ENCODE data around the gene NEB. TPM values are rescaled to one million over a fixed set of nuclear protein-coding genes. Genes with fewer than 3 reads are reported as not detected.

Gene NEB
- total RNA-seq, 2 donors from 2014 or later: 0.57 to 1.8 TPM

GRCh38 chr2:151534001-151534400 is 200.3 kb downstream of the NEB start:
- intact Hi-C loops (cut with DNase I): no loop called here
- DNase-seq (ENCODE audit: low spot score): no peak

- no peak for DNase-seq (ENCODE audit: low spot score)
- intact Hi-C loops (cut with DNase I): no loop called here
Measured at GRCh38 chr2:151533127-151533526, 201.1 kb downstream of the NEB start.

DNA sequence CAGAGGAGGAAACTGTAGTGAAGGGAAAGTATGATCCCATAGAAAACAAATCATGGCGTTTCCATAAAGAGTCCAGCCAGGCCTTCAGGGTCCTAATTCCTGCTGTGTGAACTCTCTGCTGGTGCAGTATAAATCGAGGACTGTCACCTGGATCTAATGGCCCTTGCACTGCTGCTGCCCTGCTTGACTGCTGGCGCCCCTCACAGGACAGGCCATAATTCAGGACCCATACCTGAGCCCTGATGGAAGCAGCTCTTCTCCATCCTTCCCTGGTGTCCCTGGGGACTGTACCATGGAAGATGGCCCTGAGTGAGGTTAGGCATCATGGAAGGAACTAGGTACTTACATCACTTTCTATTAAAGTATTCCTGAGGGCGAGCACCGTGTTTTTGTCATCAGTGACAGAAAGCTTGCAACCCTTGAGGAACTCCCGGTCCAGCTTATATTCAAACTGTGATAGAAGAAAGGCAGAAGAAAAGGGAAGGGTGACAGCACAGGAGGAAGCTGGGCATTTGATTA is 207.6 kb downstream of the NEB start:
- DNase-seq (ENCODE audit: low spot score): no peak
- intact Hi-C loops (cut with DNase I): no loop called here

DNA sequence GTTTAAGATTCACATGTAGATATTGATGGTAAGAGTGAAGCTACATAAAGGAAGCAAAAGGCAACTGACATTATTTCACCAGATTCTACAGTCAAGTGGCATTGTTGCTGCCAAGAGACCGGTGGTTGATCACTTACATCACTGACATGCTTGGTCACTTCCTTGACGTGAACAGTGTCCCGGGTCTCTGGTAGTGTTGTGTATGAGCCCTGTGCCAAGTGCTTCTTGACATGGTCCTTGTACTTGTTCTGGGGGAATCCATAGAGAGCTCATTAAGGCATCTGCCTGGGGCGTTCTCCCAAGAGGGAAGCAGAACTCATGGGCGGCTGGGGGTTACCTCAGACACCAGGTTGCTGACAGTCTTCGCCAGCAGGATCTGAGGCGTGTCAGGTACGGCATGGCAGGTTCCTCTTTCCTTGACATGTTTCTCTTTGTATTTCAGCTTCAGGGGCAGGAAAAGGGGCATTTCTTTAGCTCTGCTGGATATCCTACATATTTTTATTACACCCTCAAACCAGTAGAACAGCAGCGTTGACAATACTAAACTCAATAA is 208.4 kb downstream of the NEB start:
- intact Hi-C loops (cut with DNase I): no loop called here
- DNase-seq (ENCODE audit: low spot score): no peak

DNA sequence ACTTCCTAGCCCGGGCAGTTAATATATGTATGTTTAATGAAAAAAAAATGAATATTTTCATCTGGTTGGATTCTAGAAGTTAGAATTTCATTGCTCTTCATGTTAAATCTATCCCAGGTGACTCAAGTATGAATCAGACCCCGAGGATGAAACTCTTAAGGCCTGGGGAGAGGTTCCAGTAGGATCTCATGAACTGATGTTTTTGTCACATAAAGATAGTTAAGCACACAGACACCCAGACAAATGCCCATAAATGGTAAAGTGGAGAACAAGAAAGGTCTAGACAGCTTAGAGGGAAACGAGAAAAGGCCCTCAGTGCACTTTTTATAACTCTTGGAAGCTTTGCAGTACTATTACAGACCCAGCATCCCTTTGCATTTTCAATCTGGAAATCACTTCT is 210.4 kb downstream of the NEB start:
- intact Hi-C loops (cut with DNase I): no loop called here
- DNase-seq (ENCODE audit: low spot score): no peak

DNA sequence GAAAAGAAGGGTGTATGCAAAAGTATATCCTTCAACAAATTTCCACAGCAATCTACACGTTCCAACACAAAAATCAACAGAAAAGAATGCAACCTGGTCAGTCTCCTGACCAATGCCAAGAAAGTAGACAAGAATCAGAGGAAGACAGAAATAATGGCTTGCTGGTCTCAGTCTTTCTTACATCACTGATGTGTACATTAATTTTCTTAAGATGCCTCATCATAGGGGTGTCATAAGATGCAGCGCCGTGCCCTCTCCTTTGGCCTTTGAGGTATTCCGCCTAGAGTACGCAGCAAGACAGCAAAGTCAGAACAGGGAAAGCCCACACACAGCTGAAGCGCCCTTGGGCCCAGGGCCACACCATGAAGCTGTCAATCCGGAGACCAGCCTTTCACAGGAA is 211.7 kb downstream of the NEB start:
- intact Hi-C loops (cut with DNase I): no loop called here
- no peak for DNase-seq (ENCODE audit: low spot score)

- intact Hi-C loops (cut with DNase I): no loop called here
- DNase-seq (ENCODE audit: low spot score): no peak
Measured at GRCh38 chr2:151520976-151521375, 213.3 kb downstream of the NEB start.

GRCh38 chr2:151518802-151519201 is 215.5 kb downstream of the NEB start:
- intact Hi-C loops (cut with DNase I): no loop called here
- DNase-seq (ENCODE audit: low spot score): no peak

GRCh38 chr2:151508519-151508918 is 225.8 kb downstream of the NEB start:
- intact Hi-C loops (cut with DNase I): no loop called here
- DNase-seq (ENCODE audit: low spot score): no peak

DNA sequence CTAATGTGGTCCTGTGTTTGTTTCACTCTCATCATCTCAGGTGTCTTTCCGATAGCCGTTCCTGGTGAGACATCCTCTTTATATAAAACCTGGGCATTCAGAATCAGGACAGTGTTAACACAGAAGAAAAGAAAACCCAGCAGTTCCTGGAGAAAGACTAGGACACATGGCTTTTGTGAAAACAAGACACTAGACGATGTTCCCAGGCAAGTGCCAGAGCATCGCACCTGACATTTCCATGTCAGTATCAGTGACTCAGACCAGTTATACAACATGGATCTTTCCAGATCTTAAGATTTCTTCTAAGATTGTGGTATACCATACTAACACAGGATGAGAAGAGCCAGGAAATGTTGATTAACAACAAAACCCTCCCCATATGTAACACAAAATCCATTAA is 228.1 kb downstream of the NEB start:
- intact Hi-C loops (cut with DNase I): no loop called here
- no peak for DNase-seq (ENCODE audit: low spot score)

DNA sequence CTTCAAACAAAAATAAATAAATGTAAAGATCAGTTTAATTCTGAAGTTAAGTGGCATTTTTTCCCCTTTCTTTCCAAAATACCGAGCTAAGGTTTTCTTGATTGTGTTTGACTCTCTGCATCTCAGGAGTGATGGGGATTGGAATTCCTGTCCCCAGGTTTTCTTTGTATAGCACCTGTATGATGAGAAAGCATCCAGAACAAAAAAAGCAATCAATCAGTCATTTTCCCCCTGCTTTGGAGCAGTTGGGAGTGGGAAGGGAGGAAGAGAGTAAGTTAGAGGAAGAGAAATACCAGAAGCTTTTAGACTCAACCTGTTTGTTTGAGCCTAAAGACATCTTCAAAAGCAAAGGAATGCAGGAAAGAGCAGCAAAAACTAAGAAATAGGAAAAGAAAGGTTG is 236.1 kb downstream of the NEB start:
- DNase-seq (ENCODE audit: low spot score): no peak
- intact Hi-C loops (cut with DNase I): no loop called here

DNA sequence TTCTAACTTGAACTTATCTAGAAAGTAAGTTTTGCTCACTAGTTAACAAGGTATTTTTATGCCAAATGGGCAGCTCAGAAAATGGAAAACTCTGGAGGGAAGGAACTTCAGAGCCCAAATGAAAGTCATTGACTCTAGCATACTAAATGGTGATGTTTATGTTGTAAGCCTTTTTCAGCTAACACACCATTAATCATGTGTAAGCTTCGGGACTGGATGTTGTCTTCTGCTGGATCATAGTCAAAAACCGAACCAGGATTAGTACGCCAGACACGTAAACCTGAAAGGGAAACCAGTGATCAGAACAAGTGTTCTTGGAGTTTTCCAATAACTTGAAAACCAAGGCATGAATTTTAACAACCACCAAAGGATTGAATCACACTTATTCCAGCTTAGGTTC is 242.8 kb downstream of the NEB start:
- intact Hi-C loops (cut with DNase I): no loop called here
- DNase-seq (ENCODE audit: low spot score): no peak

DNA sequence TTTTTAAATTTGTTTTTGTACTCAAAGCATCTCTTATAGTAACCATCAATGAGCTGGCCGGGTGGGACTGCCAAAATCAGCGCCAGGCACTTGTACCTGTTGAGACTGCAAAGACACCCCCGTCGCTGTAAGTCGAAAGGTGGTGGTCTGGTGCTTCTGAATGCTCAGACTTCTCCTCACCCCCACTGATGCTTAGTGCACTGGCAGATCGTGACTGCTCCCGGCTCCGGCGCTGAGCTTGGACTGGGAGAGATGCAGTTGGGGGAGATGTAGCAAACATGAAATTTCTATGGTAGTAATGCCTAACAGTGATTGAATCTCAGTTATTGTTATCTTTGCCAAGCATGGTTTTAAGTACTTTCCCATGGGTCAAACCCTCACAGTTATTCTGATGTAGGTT is 244.0 kb downstream of the NEB start:
- intact Hi-C loops (cut with DNase I): no loop called here
- no peak for DNase-seq (ENCODE audit: low spot score)

- DNase-seq (ENCODE audit: low spot score): no peak
- intact Hi-C loops (cut with DNase I): no loop called here
Measured at GRCh38 chr2:151486053-151486452, 248.2 kb downstream of the NEB start.

DNA sequence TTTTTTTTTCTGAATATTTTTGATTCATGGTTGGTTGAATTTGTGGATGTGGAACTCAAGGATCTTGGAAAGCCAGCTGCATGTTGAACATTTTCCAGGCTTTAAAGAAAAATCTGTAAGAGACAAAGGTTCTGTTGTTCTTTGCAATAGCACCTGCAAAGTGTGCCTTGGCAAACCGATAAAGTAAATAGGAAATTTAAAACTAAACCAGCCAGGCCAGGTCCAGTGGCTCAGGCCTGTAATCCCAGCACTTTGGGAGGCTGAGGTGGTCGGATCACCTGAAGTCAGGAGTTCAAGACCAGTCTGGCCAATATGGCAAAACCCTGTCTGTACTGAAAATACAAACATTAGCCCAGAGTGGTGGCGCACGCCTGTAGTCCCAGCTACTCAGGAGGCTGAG is 250.2 kb downstream of the NEB start:
- no peak for DNase-seq (ENCODE audit: low spot score)
- intact Hi-C loops (cut with DNase I): no loop called here

DNA sequence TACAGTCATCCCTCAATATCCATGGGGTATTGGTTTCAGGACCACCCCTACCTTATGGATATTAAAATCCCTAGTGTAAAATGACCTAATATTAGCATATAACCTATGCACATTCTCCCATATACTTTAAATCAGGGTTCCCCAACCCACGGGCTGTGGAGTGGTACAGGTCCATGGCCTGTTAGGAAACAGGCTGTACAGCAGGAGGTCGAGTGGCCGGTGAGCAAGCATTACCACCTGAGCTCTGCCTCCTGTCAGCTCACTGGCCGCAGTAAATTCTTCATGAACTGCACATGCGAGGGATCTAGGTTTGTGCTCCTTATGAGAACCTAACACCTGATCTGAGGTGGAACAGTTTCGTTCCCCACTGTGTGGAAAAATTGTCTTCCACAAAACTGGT is 250.7 kb downstream of the NEB start:
- no peak for DNase-seq (ENCODE audit: low spot score)
- intact Hi-C loops (cut with DNase I): no loop called here

- intact Hi-C loops (cut with DNase I): no loop called here
Measured at GRCh38 chr2:151482171-151482725, 252.0 kb downstream of the NEB start.

DNA sequence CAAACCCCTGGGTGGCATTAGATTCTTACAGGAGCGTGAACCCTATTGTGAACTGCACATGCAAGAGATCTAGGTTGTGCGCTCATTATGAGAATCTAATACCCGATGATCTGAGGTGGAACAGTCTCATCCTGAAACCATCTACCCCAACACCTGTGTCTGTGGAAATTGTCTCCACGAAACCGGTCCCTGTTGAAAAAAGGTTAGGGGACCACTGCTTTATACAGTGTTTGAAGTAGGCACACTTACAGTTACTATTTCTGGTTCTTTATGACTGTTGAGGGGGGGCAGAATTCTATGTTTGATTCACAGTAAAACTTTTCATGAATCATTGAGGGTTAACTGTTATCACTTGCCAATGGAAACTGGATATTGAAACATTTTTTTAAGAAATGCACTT is 252.5 kb downstream of the NEB start:
- intact Hi-C loops (cut with DNase I): no loop called here
- DNase-seq (ENCODE audit: low spot score): no peak

More at GRCh38 chr2:151482171-151482725, 252.0 kb downstream of the NEB start:
- DNase-seq (ENCODE audit: low spot score): no peak

DNA sequence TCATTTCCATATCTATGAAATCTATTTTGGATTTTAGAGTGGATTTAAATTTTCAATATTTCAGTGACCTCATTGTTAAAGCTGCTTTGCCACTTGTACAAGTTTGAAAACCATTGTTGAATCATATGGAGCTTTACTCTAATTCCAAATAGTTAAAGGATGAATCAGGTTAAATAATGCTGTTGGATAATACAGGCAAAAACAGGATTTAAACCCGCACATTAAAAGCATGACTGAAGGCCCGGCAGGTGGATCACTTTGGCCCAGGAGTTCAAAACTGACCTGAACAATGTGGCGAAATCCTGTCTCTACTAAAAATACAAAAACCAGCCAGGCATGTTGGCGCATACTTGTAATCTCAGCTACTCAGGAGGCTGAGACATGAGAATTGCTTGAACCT is 256.3 kb downstream of the NEB start:
- intact Hi-C loops (cut with DNase I): no loop called here
- DNase-seq (ENCODE audit: low spot score): no peak

DNA sequence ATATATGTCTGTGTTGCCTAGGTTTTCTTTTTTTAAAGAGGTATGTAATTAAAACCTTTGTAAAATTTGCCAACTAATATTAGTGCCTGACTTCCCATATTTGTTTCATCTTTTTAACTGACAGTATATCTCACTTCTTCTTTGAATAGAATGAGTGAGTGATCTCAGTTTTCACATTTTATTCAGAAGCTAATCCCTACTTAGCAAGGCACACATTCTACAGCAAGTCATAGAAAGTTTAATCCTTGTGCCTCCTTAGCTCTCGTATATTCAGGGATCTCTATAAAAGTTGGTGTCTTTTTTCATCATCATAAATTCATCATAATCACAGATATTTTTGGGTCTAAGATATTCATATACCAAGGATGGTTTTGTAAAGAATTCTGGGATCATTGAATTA is 258.0 kb downstream of the NEB start:
- intact Hi-C loops (cut with DNase I): no loop called here
- no peak for DNase-seq (ENCODE audit: low spot score)

DNA sequence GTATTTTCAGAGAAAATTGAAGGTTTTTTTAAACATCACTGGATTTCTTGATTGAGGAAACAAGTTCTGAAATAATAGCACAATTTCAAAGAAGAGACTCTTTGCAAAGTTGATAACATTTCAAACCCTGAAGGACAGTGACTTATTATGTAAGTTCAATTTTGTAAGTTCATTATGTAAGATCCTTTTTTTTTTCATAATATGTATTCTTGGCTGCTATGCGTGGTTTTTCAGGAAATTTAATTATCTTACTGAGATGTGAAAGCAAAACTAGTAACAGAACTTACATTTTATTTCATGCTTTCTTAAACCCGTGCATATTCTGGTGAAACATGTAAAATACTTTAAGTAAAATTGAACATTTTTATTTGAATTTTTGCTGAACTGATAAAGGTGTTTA is 259.2 kb downstream of the NEB start:
- no peak for DNase-seq (ENCODE audit: low spot score)
- intact Hi-C loops (cut with DNase I): no loop called here

GRCh38 chr2:151472966-151473365 is 261.3 kb downstream of the NEB start:
- no peak for DNase-seq (ENCODE audit: low spot score)
- intact Hi-C loops (cut with DNase I): no loop called here
